Measurements from ENCODE around the gene ERC2.

Gene ERC2

DNA sequence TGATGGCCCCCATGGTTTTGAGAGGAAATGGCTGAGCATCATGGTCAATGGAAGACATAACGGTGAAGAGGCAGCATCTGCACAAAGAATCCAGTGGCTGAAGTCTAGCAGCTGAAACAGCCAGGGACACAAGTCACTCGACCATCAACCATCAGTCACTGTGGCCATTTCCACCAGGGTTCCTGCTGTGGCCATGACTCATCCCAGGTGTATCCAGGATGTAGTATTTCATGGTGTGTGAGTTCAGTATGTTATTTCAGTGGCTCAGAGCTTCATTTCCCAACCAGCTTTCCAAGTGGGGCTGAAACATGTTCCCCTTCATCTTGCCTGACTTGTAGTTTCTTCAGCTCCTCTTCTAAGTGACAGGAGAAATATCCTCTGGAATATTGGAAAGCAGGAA lies 933.4 kb downstream of the ERC2 start:
- TF ChIP-seq, protein P1, sequence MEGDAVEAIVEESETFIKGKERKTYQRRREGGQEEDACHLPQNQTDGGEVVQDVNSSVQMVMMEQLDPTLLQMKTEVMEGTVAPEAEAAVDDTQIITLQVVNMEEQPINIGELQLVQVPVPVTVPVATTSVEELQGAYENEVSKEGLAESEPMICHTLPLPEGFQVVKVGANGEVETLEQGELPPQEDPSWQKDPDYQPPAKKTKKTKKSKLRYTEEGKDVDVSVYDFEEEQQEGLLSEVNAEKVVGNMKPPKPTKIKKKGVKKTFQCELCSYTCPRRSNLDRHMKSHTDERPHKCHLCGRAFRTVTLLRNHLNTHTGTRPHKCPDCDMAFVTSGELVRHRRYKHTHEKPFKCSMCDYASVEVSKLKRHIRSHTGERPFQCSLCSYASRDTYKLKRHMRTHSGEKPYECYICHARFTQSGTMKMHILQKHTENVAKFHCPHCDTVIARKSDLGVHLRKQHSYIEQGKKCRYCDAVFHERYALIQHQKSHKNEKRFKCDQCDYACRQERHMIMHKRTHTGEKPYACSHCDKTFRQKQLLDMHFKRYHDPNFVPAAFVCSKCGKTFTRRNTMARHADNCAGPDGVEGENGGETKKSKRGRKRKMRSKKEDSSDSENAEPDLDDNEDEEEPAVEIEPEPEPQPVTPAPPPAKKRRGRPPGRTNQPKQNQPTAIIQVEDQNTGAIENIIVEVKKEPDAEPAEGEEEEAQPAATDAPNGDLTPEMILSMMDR (IDR thresholded peaks at IDR 0.05; ENCODE audit: low read depth, low read length): no peak
- no peaks in the 10 kb centered on the region for H3K36me3 ChIP-seq
- H3K4me3 ChIP-seq (ENCODE audit: low read depth, low read length): no peak overlapping the region
- no peak for DNase-seq
- no peaks in the 10 kb centered on the region for H3K4me1 ChIP-seq
- H3K9me3 ChIP-seq: no peaks in the 10 kb centered on the region
- no peaks in the 10 kb centered on the region for H3K27me3 ChIP-seq

DNA sequence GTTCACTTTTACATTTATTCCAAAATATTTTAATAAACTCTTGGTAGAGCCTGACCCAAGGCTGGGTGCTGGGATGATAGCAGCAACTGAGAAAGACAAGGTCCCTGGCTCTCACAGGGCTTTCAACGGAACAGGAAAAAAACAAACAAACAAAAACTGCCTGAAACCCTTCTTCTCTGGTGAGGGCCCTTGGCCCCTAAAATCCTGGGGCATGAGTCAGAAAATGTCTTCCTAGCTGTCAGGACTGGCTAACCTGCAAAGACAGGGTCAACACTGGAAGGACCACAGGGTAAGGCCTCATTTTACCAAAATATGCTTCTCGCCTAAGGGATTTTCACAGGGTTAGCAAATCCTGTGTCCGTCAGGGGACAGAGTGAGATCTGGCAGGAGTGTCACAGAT lies 935.5 kb downstream of the ERC2 start:
- no peaks in the 10 kb centered on the region for H3K9me3 ChIP-seq
- H3K4me3 ChIP-seq (ENCODE audit: low read depth, low read length): no peak overlapping the region
- no peaks in the 10 kb centered on the region for H3K36me3 ChIP-seq
- TF ChIP-seq, protein P1 (IDR thresholded peaks at IDR 0.05; ENCODE audit: low read depth, low read length): no peak
- no peak for DNase-seq
- no peaks in the 10 kb centered on the region for H3K4me1 ChIP-seq
- H3K27me3 ChIP-seq: no peaks in the 10 kb centered on the region

DNA sequence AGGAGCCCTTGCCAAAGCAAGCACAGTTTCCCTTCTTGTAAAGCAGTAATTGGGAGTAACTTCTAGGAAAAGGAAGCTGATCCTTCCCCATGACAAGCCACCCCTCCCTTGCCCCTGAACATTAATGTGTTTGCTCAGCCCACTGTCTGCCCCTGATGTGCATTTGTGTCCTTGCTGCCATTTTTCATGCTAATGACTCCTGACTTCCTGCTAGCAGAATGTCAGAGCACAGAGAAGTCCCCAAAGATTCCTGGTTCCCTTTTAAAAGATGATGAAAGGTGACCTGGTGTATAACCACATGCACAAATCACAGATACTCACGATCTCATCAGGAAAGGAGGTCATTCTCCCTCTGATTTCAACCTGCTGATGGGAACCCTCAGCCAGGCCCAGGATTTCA lies 936.9 kb downstream of the ERC2 start:
- H3K9me3 ChIP-seq: no peaks in the 10 kb centered on the region
- no peaks in the 10 kb centered on the region for H3K27me3 ChIP-seq
- H3K4me3 ChIP-seq (ENCODE audit: low read depth, low read length): no peak overlapping the region
- TF ChIP-seq, protein P1 (IDR thresholded peaks at IDR 0.05; ENCODE audit: low read depth, low read length): no peak
- H3K4me1 ChIP-seq: no peaks in the 10 kb centered on the region
- H3K36me3 ChIP-seq: no peaks in the 10 kb centered on the region
- DNase-seq: no peak

DNA sequence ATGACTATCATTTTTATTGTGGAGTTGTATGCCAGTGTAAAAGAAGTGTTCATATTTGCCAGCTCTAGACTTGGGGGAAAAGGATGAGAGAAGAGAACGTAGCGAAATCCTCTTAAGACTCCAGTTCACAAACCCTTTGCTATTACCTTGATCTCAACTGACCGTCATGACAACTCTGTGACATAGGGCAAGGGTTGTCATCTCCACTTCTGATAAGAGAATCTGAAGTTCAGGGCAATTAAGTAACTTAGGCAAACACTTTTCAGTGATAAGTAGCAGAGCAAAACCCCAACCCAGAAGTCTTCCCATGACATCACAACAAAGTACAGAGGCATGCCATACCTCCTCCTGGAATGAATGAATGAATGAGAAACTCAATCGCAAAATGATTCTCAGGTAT lies 940.9 kb downstream of the ERC2 start:
- no peaks in the 10 kb centered on the region for H3K4me1 ChIP-seq
- no peak overlapping the region for H3K4me3 ChIP-seq (ENCODE audit: low read depth, low read length)
- no peaks in the 10 kb centered on the region for H3K9me3 ChIP-seq
- TF ChIP-seq, protein P1 (IDR thresholded peaks at IDR 0.05; ENCODE audit: low read depth, low read length): no peak
- DNase-seq: no peak
- H3K36me3 ChIP-seq: no peaks in the 10 kb centered on the region
- no peaks in the 10 kb centered on the region for H3K27me3 ChIP-seq

DNA sequence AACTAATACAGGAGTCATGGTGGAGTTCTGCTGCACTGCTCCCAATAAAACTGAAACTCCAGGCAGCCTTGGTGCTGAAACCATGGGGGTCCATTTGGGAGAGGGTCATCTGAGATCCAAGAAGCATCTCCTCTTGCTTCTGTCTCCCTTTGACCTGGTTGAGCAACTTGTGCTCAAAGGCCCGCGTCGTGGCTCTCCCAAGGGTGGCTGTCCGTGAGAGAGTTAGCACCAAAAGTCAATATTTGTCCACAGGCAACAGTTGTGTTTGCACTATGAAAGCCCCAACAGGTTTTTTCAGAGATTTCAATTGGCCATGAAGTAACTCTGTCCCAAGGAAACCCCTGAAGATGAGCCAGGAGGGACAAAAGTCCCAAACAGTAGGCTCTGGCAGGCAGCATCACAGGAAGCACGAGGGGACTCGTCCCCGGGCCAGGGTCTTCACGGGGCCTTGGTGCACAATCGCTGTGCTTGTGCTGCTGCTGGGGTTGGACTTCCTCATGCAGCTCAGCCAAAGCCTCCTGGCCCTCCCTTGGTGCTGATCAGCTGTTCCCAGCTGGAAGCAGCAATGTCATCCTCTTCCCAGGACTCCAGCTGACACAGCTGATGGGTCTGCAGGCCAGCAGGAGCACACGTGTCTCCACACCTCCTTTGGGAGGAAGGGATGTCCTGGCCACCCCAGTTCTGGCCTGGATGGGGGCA lies 941.8 kb downstream of the ERC2 start:
- TF ChIP-seq, protein P1 (IDR thresholded peaks at IDR 0.05; ENCODE audit: low read depth, low read length): no peak
- Histone ChIP-seq H3K9me3 (no peaks in the 10 kb centered on the region), H3K36me3 (no peaks in the 10 kb centered on the region), H3K27me3 (no peaks in the 10 kb centered on the region), H3K4me3 (ENCODE audit: low read depth, low read length) (no peak overlapping the region), H3K4me1 (no peaks in the 10 kb centered on the region)
- no peak for DNase-seq

DNA sequence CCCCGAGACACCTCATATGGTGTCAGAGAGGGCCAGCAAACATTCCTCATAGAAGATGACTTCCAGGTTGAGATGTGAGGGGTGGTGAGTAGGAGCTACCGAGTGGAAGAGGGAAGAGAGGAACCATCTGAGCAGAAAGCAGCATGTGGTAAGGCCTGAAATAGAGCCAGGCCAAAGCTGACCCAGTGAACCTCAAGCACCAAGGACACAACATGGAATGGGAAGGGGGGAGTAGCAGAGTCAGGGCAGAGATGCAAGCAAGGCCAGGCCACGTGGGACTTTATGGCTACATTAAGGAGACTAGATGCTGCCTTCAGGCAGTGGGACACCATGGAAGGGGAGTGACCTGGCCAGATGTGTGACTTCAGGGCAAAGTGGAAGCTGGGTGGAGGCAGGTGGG lies 942.8 kb downstream of the ERC2 start:
- TF ChIP-seq, protein P1 (IDR thresholded peaks at IDR 0.05; ENCODE audit: low read depth, low read length): no peak
- no peak for DNase-seq
- no peaks in the 10 kb centered on the region for H3K4me1 ChIP-seq
- no peaks in the 10 kb centered on the region for H3K36me3 ChIP-seq
- no peaks in the 10 kb centered on the region for H3K27me3 ChIP-seq
- no peaks in the 10 kb centered on the region for H3K9me3 ChIP-seq
- H3K4me3 ChIP-seq (ENCODE audit: low read depth, low read length): no peak overlapping the region
